IMR-90 (cell line): ENCODE measurements around the gene PFKP. TPM values are rescaled to one million over a fixed set of nuclear protein-coding genes. Genes with fewer than 3 reads are reported as not detected.
A peak's percentile ranks its signal among the peaks of the same experiment; 100 is the strongest.

ENCODE experiments used
- ATAC-seq: fragments of 200-7000 bp; cut with Tn5 transposase; 2 replicates; pipeline ENCODE4 v1.9.1; 2020; ENCODE audit warnings: low read depth, mild to moderate bottlenecking, moderate library complexity
- BruUV-seq: library from RNA; stranded (reverse); fragments of 400-500 nt; replicated peaks from 2 replicates; lab custom pipeline; 2021; lab: Mats Ljungman, UMichigan
- CTCF ChIA-PET: fragments of 300-600 bp; formaldehyde crosslinking; extraction: SDS; loops from one replicate; lab custom pipeline; 2021; ENCODE audit warnings: antibody characterized with exemption; lab: Yijun Ruan, JAX
- POLR2A ChIA-PET: fragments of 300-600 bp; sonication (Branson Sonifier 250); formaldehyde crosslinking; loops from one replicate; lab custom pipeline; 2022; ENCODE audit warnings: antibody characterized with exemption; ENCODE audit not compliant: unreplicated experiment; lab: Charles Lee
- DNase-seq: peaks from one replicate; pipeline ENCODE4 v3.0.0; 2013
- H2AFZ ChIP-seq: replicated peaks from 2 replicates; pipeline ENCODE3; 2013; ENCODE audit warnings: low read length, mild to moderate bottlenecking; ENCODE audit not compliant: poor library complexity
- H2AK5ac ChIP-seq: 2 replicates; pipeline ENCODE4 v1.6.1; 2013; ENCODE audit warnings: low read depth, low read length, inconsistent platforms
- H2AK9ac ChIP-seq: replicated peaks from 2 replicates; pipeline ENCODE3; 2013; ENCODE audit warnings: mild to moderate bottlenecking, low read depth, low read length, moderate library complexity; ENCODE audit not compliant: poor library complexity
- H2BK120ac ChIP-seq: 2 replicates; pipeline ENCODE4 v1.6.1; 2013; ENCODE audit warnings: low read depth, low read length, inconsistent platforms
- H2BK15ac ChIP-seq: 3 replicates; pipeline ENCODE4 v1.6.1; 2013; ENCODE audit warnings: low read depth, low read length, inconsistent platforms
- H2BK20ac ChIP-seq: 2 replicates; pipeline ENCODE4 v1.6.1; 2013; ENCODE audit warnings: low read depth, mild to moderate bottlenecking, inconsistent platforms, low read length, moderate library complexity
- H2BK5ac ChIP-seq: 2 replicates; pipeline ENCODE4 v1.6.1; 2013; ENCODE audit warnings: mild to moderate bottlenecking, low read depth, low read length, inconsistent platforms; ENCODE audit not compliant: poor library complexity, severe bottlenecking
- H3K14ac ChIP-seq: replicated peaks from 2 replicates; pipeline ENCODE4 v1.6.1; 2013; ENCODE audit warnings: low read depth, low read length, inconsistent platforms
- H3K18ac ChIP-seq: 2 replicates; pipeline ENCODE4 v1.6.1; 2013; ENCODE audit warnings: low read depth, low read length, control low read depth
- H3K23ac ChIP-seq: 2 replicates; pipeline ENCODE4 v1.6.1; 2013; ENCODE audit warnings: low read depth, low read length, inconsistent platforms
- H3K27ac ChIP-seq: 2 replicates; pipeline ENCODE4 v1.5.1; 2013; ENCODE audit warnings: mild to moderate bottlenecking, control low read depth, low read length; ENCODE audit not compliant: insufficient read depth
- H3K27me3 ChIP-seq: 2 replicates; pipeline ENCODE4 v1.6.1; 2013; ENCODE audit warnings: low read length; ENCODE audit not compliant: control insufficient read depth, insufficient read depth
- H3K36me3 ChIP-seq: 2 replicates; pipeline ENCODE4 v1.6.1; 2013; ENCODE audit warnings: low read length, mixed read lengths; ENCODE audit not compliant: control insufficient read depth, insufficient read depth
- H3K4ac ChIP-seq: 2 replicates; pipeline ENCODE4 v1.6.1; 2013; ENCODE audit warnings: low read depth, low read length, inconsistent platforms
- H3K4me1 ChIP-seq: 2 replicates; pipeline ENCODE4 v1.6.1; 2013; ENCODE audit warnings: low read length, mixed read lengths; ENCODE audit not compliant: control insufficient read depth, insufficient read depth
- H3K4me2 ChIP-seq: 2 replicates; pipeline ENCODE4 v1.6.1; 2013; ENCODE audit warnings: low read depth, mild to moderate bottlenecking, control low read depth, low read length, moderate library complexity
- H3K4me3 ChIP-seq: 2 replicates; pipeline ENCODE4 v1.5.1; 2013; ENCODE audit warnings: low read depth, mild to moderate bottlenecking, control low read depth, low read length, moderate library complexity; ENCODE audit not compliant: insufficient read depth
- H3K56ac ChIP-seq: 2 replicates; pipeline ENCODE4 v1.6.1; 2013; ENCODE audit warnings: low read length, inconsistent platforms; ENCODE audit not compliant: insufficient read depth; ENCODE audit errors: extremely low read depth
- H3K79me1 ChIP-seq, 2 experiments: 2 replicates each; pipeline ENCODE4 v1.6.1; 2013; ENCODE audit warnings: low read length in 2 of 2, inconsistent platforms in 1 of 2, low read depth in 1 of 2
- H3K9ac ChIP-seq: 2 replicates; pipeline ENCODE4 v1.6.1; 2013; ENCODE audit warnings: low read depth, low read length, control low read depth
- H3K9me1 ChIP-seq: 2 replicates; pipeline ENCODE4 v1.6.1; 2013; ENCODE audit warnings: low read length, inconsistent platforms; ENCODE audit not compliant: insufficient read depth
- H3K9me3 ChIP-seq: 2 replicates; pipeline ENCODE4 v1.6.1; 2013; ENCODE audit warnings: low read length; ENCODE audit not compliant: control insufficient read depth, insufficient read depth
- H4K20me1 ChIP-seq: 2 replicates; pipeline ENCODE4 v1.6.1; 2013; ENCODE audit warnings: low read length, inconsistent platforms; ENCODE audit not compliant: insufficient read depth
- H4K5ac ChIP-seq: 2 replicates; pipeline ENCODE4 v1.6.1; 2013; ENCODE audit warnings: mild to moderate bottlenecking, low read depth, low read length, control low read depth
- H4K8ac ChIP-seq, 2 experiments: 2 replicates each; pipeline ENCODE4 v1.6.1; 2013; ENCODE audit warnings: low read depth in 2 of 2, low read length in 2 of 2, control low read depth in 1 of 2, inconsistent platforms in 1 of 2
- H4K91ac ChIP-seq: 2 replicates; pipeline ENCODE4 v1.6.1; 2013; ENCODE audit warnings: low read depth, low read length, inconsistent platforms; ENCODE audit not compliant: insufficient read depth
- CEBPB ChIP-seq: IDR thresholded peaks from 2 replicates; pipeline ENCODE4 v1.6.1; 2012; ENCODE audit warnings: low read depth, low read length, improper control_type of control experiment
- RCOR1 ChIP-seq: IDR thresholded peaks from 2 replicates; pipeline ENCODE4 v1.6.1; 2012; ENCODE audit warnings: mild to moderate bottlenecking, low read length, improper control_type of control experiment; ENCODE audit not compliant: insufficient replicate concordance
- SMC3 ChIP-seq: fragments of 150-350 bp; IDR thresholded peaks from 2 replicates; pipeline ENCODE4 v1.6.1; 2016; ENCODE audit warnings: low read depth, mild to moderate bottlenecking, antibody characterized with exemption, low read length, moderate library complexity
- WGBS, 2 experiments: methylation state at CpG; one replicate each; pipeline versions ENCODE4 v1.1.5 to v1.1.7; 2013; ENCODE audit warnings: missing lambda C conversion rate in 2 of 2; ENCODE audit not compliant: insufficient read length in 1 of 2; ENCODE audit errors: extremely low coverage in 2 of 2; 5-methylcytosine and 5-hydroxymethylcytosine counted together
- dilution Hi-C: fragments of 300-500 bp; cut with HindIII; formaldehyde crosslinking; loops from one replicate; pipeline ENCODE4 v1.14.3; 2018; ENCODE audit warnings: low sequenced_read_pairs; ENCODE audit not compliant: unreplicated experiment
- in situ Hi-C: fragments of 300-500 bp; cut with MboI; formaldehyde crosslinking; loops from 3 replicates; pipeline ENCODE4 v1.14.3; 2019; ENCODE audit warnings: low sequenced_read_pairs, inconsistent platforms, mixed read lengths
- intact Hi-C: fragments of 100-400 bp; cut with micrococcal nuclease; formaldehyde crosslinking; loops from 2 replicates; pipeline ENCODE4 v1.10.0; 2022
- polyA plus RNA-seq, 3 experiments: library from polyadenylated mRNA; depleted of rRNA; stranded (reverse); fragments of >200 nt; gene quantifications; 2 replicates each; pipeline ENCODE4 v1.2.3, GENCODE V29; 2012; ENCODE audit warnings: low replicate concordance in 1 of 3
- total RNA-seq: library from RNA; depleted of rRNA; stranded (reverse); fragments of >200 nt; gene quantifications from 2 replicates; pipeline ENCODE4 v1.2.3, GENCODE V29; 2012

PFKP gene
- total and polyA plus RNA-seq, 2 of the 4 experiments (the other 2 are of a cell fraction) = 223 to 294 TPM

DNA sequence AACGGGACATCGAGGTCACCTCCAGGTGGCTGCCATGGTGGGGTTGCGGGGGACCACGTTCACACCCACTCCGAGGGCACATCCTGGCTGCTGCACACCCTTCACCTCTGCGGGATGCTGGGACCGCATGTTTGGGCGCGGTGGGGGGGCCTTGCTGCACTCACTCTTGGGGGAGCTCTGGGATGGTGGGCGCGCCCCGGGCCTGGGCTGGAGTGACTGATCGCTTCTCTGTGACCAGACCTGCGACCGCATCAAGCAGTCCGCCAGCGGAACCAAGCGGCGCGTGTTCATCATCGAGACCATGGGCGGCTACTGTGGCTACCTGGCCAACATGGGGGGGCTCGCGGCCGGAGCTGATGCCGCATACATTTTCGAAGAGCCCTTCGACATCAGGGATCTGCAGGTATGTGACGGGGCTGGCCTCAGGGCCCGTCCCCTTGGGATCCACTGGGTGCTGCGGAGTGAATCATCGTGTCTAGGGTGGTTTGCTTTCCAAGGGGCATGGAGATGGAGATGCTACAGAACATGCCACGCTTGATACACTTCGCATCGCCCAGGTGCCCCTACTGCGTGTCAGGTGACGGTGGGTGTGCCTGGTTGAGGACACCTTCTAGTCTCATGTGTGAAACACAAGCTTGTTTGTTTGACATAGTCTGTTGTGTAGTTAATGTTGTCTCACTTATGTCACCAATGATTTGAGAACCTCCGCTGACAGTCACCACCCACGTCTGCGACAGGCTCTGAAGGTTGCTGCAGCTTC, 62.4 kb downstream of the PFKP start (continued):
- no peak for TF ChIP-seq SMC3

DNA sequence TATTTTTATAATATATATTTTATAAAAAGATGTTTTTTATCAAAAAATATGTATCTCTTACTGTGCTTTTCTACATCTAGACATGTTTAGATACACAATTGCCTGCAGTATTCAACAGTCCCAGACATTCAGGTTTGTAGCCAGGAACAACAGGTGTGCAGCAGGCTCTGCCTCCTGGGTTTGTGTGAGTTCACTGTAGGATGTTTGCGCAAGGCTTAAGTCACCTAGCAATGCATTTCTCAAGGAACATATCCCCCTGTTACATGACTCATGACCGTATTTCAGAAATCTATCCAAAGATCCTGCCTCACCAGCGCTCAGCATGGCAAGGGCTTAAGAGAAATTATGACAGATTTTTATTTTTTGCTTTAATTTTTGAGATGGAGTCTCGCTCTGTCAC, 63.8 kb downstream of the PFKP start:
- H2BK15ac ChIP-seq = no peak overlapping the region
- CTCF ChIA-PET = no interaction called here
- no peak overlapping the region for H3K4me3 ChIP-seq
- no peak overlapping the region for H2AK9ac ChIP-seq
- no peaks in the 10 kb centered on the region for H3K4me1 ChIP-seq
- H3K23ac ChIP-seq = no peak overlapping the region
- no TSS peak for BruUV-seq
- no peak overlapping the region for H3K18ac ChIP-seq
- H3K14ac ChIP-seq = no peak overlapping the region
- ATAC-seq = no peak
- peaks cover 81% of the 10 kb centered on the region for H3K36me3 ChIP-seq
- H4K20me1 ChIP-seq = peaks cover 25% of the 10 kb centered on the region
- no peak overlapping the region for H2AFZ ChIP-seq
- H3K56ac ChIP-seq = no peak overlapping the region
- no peak overlapping the region for H2BK5ac ChIP-seq
- H4K5ac ChIP-seq = no peak overlapping the region
- H3K27ac ChIP-seq = no peak overlapping the region
- no peak overlapping the region for H4K8ac ChIP-seq
- TF ChIP-seq CEBPB = peak; percentile 83
- no peak for TF ChIP-seq RCOR1
- peaks cover 15 to 57% of the 10 kb centered on the region in 2 experiments for H3K79me1 ChIP-seq
- intact Hi-C loops = no loop called here
- no peaks in the 10 kb centered on the region for H3K9me3 ChIP-seq
- H2BK20ac ChIP-seq = no peak overlapping the region
- H3K9ac ChIP-seq = no peak overlapping the region
- H3K9me1 ChIP-seq = peaks cover 11% of the 10 kb centered on the region
- POLR2A ChIA-PET = no interaction called here
- in situ Hi-C loops = no loop called here
- H3K27me3 ChIP-seq = no peaks in the 10 kb centered on the region
- H2AK5ac ChIP-seq = no peak overlapping the region
- no peak overlapping the region for H4K91ac ChIP-seq
- no peak overlapping the region for H3K4me2 ChIP-seq
- peak; percentile 65 for DNase-seq
- dilution Hi-C loops = no loop called here
- H2BK120ac ChIP-seq = no peak overlapping the region
- no CpG with 5 or more reads among the region's 4 CpGs for WGBS, 2 experiments
- H3K4ac ChIP-seq = no peak overlapping the region
